Measurements from ENCODE around the gene CCDC107.
"Not testable (repeated sequence)": the region's sequence is repeated elsewhere in the genome, so short reads cannot be mapped to it uniquely, and the experiment has no call there.

DNA sequence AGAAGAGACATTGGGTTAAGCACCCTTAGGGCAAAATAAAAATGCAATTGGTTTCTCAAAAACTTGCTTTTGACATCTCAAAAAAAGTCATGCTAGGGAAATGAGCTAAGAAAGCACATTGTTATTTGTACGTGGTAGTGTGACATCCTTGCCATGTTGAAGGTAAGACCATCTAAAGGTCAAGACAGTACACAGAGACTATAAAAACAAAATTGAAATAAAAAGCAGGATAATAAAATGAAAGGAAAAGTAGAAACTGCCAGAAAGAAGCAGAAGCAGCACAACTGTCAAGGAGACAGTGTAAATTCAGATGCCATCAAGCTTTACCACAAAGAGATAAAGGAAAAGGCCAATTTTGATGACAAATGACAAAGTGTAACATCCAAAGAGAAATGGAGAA is 18.9 kb upstream of the CCDC107 start:
- TF ChIP-seq, protein P1, sequence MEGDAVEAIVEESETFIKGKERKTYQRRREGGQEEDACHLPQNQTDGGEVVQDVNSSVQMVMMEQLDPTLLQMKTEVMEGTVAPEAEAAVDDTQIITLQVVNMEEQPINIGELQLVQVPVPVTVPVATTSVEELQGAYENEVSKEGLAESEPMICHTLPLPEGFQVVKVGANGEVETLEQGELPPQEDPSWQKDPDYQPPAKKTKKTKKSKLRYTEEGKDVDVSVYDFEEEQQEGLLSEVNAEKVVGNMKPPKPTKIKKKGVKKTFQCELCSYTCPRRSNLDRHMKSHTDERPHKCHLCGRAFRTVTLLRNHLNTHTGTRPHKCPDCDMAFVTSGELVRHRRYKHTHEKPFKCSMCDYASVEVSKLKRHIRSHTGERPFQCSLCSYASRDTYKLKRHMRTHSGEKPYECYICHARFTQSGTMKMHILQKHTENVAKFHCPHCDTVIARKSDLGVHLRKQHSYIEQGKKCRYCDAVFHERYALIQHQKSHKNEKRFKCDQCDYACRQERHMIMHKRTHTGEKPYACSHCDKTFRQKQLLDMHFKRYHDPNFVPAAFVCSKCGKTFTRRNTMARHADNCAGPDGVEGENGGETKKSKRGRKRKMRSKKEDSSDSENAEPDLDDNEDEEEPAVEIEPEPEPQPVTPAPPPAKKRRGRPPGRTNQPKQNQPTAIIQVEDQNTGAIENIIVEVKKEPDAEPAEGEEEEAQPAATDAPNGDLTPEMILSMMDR (IDR thresholded peaks at IDR 0.05): not testable (repeated sequence)
- TF ChIP-seq POLR2A (IDR thresholded peaks at IDR 0.05): not testable (repeated sequence)

Data from adrenal gland (tissue), 5 donors.